Stimulated activated naive CD8-positive, alpha-beta T cell treated with anti-CD3 and anti-CD28 coated beads, Interleukin-15, amount 100 ng/mL, for 72 hours (primary cell): ENCODE results near the gene CRADD.

Source experiments
- ATAC-seq: fragments of 150-1000 bp; cut with Tn5 transposase; 2 replicates; pipeline ENCODE4 v1.10.0; 2021; ENCODE audit warnings: mild to moderate bottlenecking, moderate library complexity
- DNase-seq, 2 donors: peaks; one replicate each; pipeline ENCODE4 v3.0.0; 2021 to 2022
- H3K27ac Mint-ChIP-seq, 2 donors: one replicate each; pipeline ENCODE4 v1.8.0; 2022; ENCODE audit warnings: mild to moderate bottlenecking in 2 of 2, mixed read lengths in 2 of 2, moderate library complexity in 2 of 2
- H3K27me3 Mint-ChIP-seq: one replicate; pipeline ENCODE4 v1.8.0; 2022; ENCODE audit warnings: mixed read lengths
- H3K4me1 Mint-ChIP-seq: one replicate; pipeline ENCODE4 v1.8.0; 2022; ENCODE audit warnings: mild to moderate bottlenecking, mixed read lengths
- H3K4me3 Mint-ChIP-seq, 2 donors: one replicate each; pipeline ENCODE4 v1.8.0; 2022; ENCODE audit warnings: mild to moderate bottlenecking in 2 of 2, mixed read lengths in 2 of 2, moderate library complexity in 1 of 2
- H3K9me3 Mint-ChIP-seq, 2 donors: one replicate each; pipeline ENCODE4 v1.8.0; 2022; ENCODE audit warnings: mixed read lengths in 2 of 2

The CRADD gene

GRCh38 chr12:93802698-93803423, 125.7 kb downstream of the CRADD start:
- Mint-ChIP-seq H3K27ac (peak overlapping the region in 1 of 2 donors; percentile 13), H3K4me3 (peak overlapping the region in 1 of 2 donors; percentile 41)
- no peak for DNase-seq

DNA sequence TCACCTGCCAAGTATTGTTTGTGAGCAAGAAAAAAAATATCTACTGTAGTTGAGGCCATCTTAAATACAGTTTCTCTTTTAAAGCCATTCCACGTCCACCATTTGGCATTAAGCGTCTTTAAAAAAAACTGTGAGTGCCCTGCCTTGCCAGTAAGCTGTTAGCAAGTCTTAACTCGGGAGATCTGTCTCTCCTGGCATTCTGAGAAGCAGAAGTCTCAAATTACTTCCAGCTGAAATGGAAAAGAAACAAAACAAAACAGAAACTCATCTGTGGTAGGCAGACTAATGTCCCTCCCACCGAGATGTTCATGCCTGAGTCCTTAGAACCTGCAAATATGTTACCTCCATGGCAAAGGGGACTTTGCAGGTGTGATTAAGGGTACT, 126.2 kb downstream of the CRADD start:
- peaks cover 0 to 16% of the 10 kb centered on the region in 2 donors for H3K9me3 Mint-ChIP-seq

More at GRCh38 chr12:93802698-93803423, 125.7 kb downstream of the CRADD start:
- Mint-ChIP-seq H3K4me1 (peaks cover 53% of the 10 kb centered on the region), H3K9me3 (peaks cover 0 to 11% of the 10 kb centered on the region in 2 donors), H3K27me3 (no peaks in the 10 kb centered on the region)
- no peak for ATAC-seq

GRCh38 chr12:93804392-93805179, 127.4 kb downstream of the CRADD start:
- Mint-ChIP-seq H3K4me1 (peaks cover 52% of the 10 kb centered on the region), H3K9me3 (peaks cover 0 to 18% of the 10 kb centered on the region in 2 donors), H3K27me3 (no peaks in the 10 kb centered on the region), H3K27ac (no peak overlapping the region), H3K4me3 (no peak overlapping the region)
- ATAC-seq (peak; percentile 77), DNase-seq (no peak)

More for the DNA sequence above, 126.2 kb downstream of the CRADD start:
- no peak for DNase-seq
- Mint-ChIP-seq H3K4me3 (peak overlapping the region in 1 of 2 donors; percentile 41), H3K27ac (peak overlapping the region; percentile 13 to 59), H3K4me1 (peaks cover 53% of the 10 kb centered on the region), H3K27me3 (no peaks in the 10 kb centered on the region)
- ATAC-seq: no peak

GRCh38 chr12:93805736-93806141, 128.6 kb downstream of the CRADD start:
- Mint-ChIP-seq H3K27me3 (no peaks in the 10 kb centered on the region), H3K27ac (no peak overlapping the region), H3K4me3 (no peak overlapping the region), H3K4me1 (peaks cover 52% of the 10 kb centered on the region), H3K9me3 (peaks cover 0 to 18% of the 10 kb centered on the region in 2 donors)
- no peak for ATAC-seq
- no peak for DNase-seq

GRCh38 chr12:93807354-93807753, 130.2 kb downstream of the CRADD start:
- ATAC-seq (no peak), DNase-seq (no peak)
- H3K27me3 Mint-ChIP-seq: no peaks in the 10 kb centered on the region
- H3K9me3 Mint-ChIP-seq: peaks cover 0 to 18% of the 10 kb centered on the region in 2 donors
- H3K27ac Mint-ChIP-seq: peak overlapping the region in 1 of 2 donors; percentile 45
- H3K4me1 Mint-ChIP-seq: peaks cover 53% of the 10 kb centered on the region
- H3K4me3 Mint-ChIP-seq: no peak overlapping the region

DNA sequence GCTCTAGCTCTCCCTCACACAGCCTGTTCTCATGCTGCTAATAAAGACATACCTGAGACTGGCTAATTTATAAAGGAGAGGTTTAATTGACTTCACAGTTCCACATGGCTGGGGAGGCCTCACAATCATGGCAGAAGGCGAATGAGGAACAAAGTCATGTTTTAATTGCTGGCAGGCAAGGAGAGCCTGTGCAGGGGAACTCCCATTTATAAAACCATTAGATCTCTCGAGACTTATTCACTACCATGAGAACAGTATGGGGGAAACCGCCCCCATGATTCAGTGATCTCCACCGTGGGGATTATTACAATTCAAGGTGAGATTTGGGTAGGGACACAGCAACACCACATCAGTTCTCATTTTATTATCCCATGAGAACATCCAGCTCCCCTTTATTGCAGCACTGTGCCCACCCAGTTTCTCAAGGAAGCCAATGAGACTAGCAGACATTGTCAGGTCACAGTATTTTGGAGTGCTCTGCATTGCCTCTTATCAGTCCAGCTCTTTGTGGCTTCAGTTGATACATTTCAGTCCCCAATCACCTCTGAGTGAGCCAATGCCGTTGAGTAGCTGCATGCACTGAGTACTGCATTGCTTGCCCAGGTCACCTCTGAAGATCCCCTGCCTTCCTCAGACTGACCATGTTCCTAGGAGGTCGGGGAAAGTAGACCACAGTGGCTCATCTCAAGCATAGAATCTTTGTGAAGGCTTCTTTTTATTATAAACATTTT, 131.2 kb downstream of the CRADD start:
- DNase-seq (no peak), ATAC-seq (no peak)
- no peaks in the 10 kb centered on the region for H3K27me3 Mint-ChIP-seq
- no peak overlapping the region for H3K4me3 Mint-ChIP-seq
- H3K9me3 Mint-ChIP-seq: peaks cover 0 to 18% of the 10 kb centered on the region in 2 donors
- H3K4me1 Mint-ChIP-seq: peaks cover 44% of the 10 kb centered on the region
- no peak overlapping the region for H3K27ac Mint-ChIP-seq

- H3K4me3 Mint-ChIP-seq: no peak overlapping the region
- H3K4me1 Mint-ChIP-seq: peaks cover 27% of the 10 kb centered on the region
- H3K27me3 Mint-ChIP-seq: no peaks in the 10 kb centered on the region
- ATAC-seq (no peak), DNase-seq (no peak)
- peaks cover 0 to 7% of the 10 kb centered on the region in 2 donors for H3K9me3 Mint-ChIP-seq
- no peak overlapping the region for H3K27ac Mint-ChIP-seq
Measured at GRCh38 chr12:93812626-93813025, 135.5 kb downstream of the CRADD start.

DNA sequence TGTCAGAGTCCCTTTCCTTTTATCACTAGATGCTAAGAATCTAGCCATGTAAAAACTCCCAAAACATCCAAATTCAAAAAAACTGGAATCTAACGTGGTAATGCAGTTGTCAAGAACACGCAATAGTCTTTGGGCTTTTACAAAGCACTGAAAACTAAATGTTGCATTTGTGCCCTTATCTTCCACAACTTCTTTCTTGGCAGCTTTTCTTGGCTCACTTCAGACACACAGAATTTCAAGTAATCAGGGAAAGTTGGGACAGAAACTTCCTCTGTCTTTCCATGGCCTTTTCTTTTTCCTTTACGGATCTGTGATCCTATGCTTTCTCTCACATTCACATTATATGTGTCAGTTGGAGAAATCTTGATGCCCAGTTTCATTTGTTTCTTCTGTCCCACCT, 136.0 kb downstream of the CRADD start:
- ATAC-seq (no peak), DNase-seq (no peak)
- H3K4me1 Mint-ChIP-seq: peaks cover 21% of the 10 kb centered on the region
- H3K27me3 Mint-ChIP-seq: no peaks in the 10 kb centered on the region
- no peak overlapping the region for H3K4me3 Mint-ChIP-seq
- peaks cover 0 to 4% of the 10 kb centered on the region in 2 donors for H3K9me3 Mint-ChIP-seq
- no peak overlapping the region for H3K27ac Mint-ChIP-seq

DNA sequence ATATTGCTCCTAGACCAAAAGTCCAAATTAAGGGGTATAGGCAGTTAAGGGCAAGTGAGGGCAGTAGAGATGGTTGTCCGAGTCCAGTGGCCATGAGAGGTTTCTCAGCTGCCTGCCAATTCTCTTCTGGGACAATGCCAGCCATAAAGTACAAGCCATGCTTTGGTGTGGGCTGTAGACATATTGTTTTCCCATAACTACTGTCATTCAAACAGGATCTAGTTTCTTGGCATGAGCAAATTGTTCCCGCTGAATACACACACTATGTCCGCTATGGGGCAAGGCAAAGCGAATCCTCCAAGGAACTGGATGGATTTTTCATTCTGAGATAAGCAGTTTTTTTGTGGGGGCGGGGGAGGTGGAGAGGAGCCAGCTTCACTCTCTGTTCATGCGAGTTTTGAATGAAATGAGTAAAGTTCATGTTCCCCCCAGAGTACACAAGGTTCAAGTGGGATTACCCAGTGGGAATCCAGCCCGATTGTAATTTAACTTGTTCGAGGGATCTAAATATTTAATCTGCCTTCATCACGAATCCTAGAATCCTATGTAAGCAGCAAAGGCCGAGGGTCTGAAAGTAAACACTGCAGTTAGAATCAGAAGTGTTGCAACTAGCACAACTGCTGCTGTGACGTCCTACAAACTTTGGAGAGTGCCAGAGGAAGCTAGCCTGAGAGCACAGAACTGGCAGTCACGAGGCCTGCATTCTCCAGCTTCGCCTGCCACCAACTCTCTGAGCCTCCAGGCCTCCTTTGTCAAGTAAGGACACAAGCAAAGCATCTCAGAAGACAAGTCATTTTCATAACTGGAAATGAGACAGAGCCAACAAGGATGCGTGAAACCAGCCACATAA, 137.0 kb downstream of the CRADD start:
- Mint-ChIP-seq H3K9me3 (no peaks in the 10 kb centered on the region), H3K27me3 (no peaks in the 10 kb centered on the region), H3K4me3 (no peak overlapping the region), H3K27ac (no peak overlapping the region), H3K4me1 (peaks cover 21% of the 10 kb centered on the region)
- DNase-seq: no peak
- ATAC-seq: peak; percentile 66

- no peak for DNase-seq
- H3K27me3 Mint-ChIP-seq: no peaks in the 10 kb centered on the region
- no peak for ATAC-seq
- peaks cover 13% of the 10 kb centered on the region for H3K4me1 Mint-ChIP-seq
- H3K4me3 Mint-ChIP-seq: no peak overlapping the region
- no peaks in the 10 kb centered on the region for H3K9me3 Mint-ChIP-seq
- H3K27ac Mint-ChIP-seq: no peak overlapping the region
Measured at GRCh38 chr12:93818488-93819049, 141.4 kb downstream of the CRADD start.

- no peak for ATAC-seq
- H3K4me3 Mint-ChIP-seq: no peak overlapping the region
- no peaks in the 10 kb centered on the region for H3K9me3 Mint-ChIP-seq
- H3K27ac Mint-ChIP-seq: no peak overlapping the region
- H3K4me1 Mint-ChIP-seq: peaks cover 11% of the 10 kb centered on the region
- DNase-seq: no peak
- H3K27me3 Mint-ChIP-seq: no peaks in the 10 kb centered on the region
Measured at GRCh38 chr12:93819050-93819491, 141.9 kb downstream of the CRADD start.

- Mint-ChIP-seq H3K27ac (no peak overlapping the region), H3K4me3 (no peak overlapping the region), H3K4me1 (no peaks in the 10 kb centered on the region), H3K9me3 (no peaks in the 10 kb centered on the region), H3K27me3 (no peaks in the 10 kb centered on the region)
- no peak for DNase-seq
- no peak for ATAC-seq
Measured at GRCh38 chr12:93823616-93824391, 146.6 kb downstream of the CRADD start.

DNA sequence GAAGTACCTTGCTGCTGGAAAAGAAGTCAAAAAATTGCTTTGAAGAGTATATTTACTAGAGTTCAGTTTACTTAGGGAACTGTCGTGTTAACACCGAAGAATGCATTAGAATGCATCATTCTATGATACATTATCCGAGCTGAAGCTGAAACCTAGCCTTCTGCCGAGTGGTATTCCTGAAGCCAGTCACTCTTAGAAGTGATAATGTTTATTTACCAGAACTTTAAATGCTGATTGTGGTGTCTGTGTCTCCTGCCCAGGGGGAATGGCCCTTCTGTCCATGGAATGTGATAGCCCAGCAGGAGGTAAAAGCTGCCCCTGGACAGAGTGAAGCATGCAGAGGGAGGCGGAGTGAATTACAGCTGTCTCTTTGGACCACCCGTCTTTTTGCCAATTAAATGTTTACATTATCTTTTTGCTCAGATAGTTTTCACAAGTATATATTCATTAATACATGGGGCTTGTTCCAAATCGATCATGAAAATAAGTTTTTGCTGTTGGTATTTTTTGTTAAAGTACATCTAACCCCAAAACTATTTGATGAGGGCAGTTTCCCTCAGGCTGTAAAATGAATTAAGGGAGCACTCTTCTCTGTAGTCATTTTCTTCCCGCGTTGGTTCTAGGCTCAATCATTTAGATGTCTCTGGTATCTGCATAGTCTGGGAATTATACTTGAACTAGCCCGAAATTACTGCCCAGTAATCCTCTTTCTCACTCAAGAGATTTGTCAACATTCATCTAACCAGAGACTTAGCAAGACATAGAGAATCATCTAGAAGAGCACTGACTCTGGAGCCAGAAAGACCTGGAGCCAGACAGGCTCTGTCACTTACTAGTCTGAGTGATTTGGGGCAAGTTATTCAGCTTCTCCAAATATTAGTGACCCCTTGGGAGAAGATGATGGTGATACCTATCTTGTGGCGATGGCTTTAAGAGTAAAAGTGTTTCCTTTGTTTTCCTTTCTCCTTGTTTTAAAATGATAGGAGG, 147.6 kb downstream of the CRADD start:
- H3K4me3 Mint-ChIP-seq: no peak overlapping the region
- ATAC-seq: no peak
- H3K27me3 Mint-ChIP-seq: no peaks in the 10 kb centered on the region
- no peak for DNase-seq
- no peak overlapping the region for H3K27ac Mint-ChIP-seq
- H3K9me3 Mint-ChIP-seq: no peaks in the 10 kb centered on the region
- no peaks in the 10 kb centered on the region for H3K4me1 Mint-ChIP-seq
